Stimulated activated CD8-positive, alpha-beta memory T cell treated with anti-CD3 and anti-CD28 coated beads, Interleukin-7, amount 100 ng/mL, for 48 hours (primary cell): ENCODE results near the gene C13orf46.

Source experiments
- DNase-seq, 2 donors: peaks; one replicate each; pipeline ENCODE4 v3.0.0-alpha.2; 2020; ENCODE audit warnings: low read depth in 1 of 2; ENCODE audit errors: extremely low read depth in 1 of 2

C13orf46 gene

DNA sequence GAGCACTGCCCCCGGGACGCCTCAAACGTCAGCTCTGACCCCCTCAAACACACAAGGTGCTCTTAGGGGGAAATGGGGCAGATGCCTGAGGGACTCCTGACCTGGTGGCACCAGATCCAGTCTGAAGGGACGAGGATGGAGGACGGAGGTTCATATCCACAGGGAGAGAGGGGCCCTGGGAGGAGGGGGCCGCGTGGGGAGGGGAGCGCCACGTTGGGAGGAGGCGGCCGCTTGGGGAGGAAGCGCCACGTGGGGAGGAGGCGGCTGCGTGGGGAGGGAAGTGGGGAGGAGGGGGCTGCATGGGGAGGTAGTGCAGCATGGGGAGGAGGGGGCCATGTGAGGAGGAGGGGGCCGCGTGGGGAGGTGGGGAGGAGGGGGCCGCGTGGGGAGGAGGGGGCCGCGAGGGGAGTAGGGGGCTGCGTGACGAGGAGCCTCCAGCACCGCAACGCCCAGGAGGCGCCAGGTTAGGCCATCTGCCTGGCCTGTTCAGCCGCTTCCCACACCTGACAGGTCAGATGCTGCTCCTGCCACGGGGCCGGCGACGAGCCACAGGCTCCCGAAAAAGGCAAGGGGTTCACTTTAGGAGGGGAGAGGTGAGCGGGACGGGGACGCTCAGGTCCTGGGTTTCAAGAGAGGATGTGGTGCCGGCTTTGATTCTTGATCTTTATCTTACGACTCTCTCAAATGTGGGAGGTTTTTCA lies 36.7 kb upstream of the C13orf46 start:
- no peak for DNase-seq

DNA sequence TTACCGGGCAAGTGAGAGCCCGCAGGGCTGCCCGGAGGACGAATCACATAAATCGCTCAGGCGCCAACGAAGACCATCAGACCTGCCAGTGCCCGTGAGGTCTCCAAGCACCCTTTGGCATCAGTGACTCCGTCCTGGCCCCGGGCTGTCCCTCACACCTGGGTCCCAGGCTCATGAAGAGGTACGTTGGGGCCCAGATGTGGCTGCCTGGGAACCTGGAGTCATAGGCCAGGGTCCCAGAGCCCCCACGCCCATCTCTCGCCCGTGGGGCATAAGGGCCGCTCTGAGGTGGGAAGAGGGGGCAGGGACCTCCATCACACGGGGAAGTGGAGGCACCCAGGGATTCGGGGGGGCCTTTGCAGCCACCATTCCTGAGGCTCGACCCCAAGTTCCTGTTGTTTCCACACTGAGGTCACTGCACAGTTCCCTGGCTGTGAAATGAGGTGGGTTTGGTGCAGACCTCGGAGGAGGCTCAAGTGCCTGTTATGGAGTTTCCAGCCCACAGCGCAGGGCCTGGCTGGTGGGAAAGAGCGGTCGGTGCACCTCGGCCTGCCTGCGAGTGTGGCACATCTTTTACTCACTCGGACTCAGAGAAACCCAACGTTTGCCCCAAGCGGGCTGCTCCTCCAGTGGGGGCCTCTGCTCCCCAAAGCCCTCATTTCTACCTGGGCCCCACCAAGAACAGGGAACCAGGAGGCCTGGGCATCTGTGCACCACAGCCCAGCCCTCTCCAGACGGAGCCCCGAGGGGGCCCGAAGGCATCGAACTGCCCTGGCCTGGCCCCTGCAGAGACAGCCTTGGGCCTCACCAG lies 35.9 kb upstream of the C13orf46 start:
- DNase-seq, result no peak

DNA sequence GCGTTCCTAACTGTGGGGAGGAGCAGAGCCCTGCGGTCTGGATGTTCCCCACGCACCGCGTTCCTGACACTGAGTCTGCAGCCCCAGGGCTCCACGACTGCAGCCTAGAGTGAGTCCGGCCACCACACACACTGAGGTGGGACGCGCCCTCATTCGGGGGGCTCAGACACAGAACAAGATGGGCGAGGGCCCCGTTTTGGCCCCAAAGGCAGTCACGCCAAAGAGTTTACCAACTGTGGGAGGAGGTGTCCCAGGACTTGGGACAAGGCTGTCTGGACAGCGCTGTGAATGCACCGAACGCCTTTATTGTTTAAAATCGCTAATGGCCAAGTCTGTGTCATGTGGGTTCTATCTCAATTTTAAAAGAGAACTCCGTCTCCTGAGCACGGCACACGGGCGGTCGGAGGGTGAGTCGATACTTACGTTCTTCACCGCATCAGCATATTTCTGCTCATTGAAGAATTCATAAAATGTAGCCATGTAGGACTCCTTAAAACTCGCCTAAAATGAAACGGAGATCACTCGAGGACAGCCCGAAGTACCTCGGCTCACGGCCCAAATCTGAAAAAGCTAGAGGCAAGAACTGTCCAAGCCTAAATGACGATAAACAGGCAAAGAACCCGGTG lies 35.2 kb upstream of the C13orf46 start:
- DNase-seq, result no peak

DNA sequence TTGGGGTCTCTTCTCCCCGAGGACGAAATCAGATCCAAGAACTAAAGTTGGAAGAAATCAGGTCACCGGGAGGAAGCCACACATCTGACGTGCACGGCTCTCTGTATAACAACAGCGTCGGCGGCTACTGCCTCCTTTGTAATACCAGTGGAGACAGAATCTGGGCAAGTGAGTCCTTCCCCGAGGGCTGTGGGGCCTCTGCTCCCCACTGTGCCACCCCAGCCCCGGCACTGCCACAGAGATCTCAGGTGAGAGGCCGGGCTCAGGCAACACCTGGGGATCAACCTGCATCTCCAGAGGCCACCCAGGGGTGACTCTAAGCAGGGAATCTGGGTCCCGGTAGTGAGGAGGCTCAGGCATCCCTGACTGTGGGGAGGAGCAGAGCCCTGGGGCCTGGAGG lies 33.7 kb upstream of the C13orf46 start:
- no peak for DNase-seq

DNA sequence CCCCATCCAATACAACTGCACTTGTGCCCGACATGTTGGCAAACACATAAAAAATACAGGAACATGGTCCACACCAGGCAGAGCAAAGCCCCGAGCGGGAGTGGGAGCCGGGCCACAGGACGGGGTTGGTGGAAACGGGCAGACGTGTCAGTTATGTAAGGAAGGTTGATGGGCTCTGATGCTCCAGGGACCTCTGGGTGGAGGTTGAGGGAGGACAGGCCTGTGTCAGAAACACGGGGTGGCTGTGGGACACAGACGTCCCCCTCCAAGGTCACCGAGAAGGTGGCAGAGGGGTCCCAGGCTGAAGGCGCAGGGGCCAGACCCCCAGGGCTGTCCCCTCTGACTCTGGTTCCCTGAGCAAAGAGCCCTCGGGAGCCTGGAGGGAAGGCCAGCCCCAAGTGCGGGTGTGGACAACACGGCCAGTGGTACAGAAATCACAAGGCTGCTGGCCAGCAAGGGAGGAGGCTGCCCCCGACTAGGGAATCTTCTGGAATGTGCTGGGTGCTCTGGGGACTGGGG lies 31.4 kb upstream of the C13orf46 start:
- no peak for DNase-seq

DNA sequence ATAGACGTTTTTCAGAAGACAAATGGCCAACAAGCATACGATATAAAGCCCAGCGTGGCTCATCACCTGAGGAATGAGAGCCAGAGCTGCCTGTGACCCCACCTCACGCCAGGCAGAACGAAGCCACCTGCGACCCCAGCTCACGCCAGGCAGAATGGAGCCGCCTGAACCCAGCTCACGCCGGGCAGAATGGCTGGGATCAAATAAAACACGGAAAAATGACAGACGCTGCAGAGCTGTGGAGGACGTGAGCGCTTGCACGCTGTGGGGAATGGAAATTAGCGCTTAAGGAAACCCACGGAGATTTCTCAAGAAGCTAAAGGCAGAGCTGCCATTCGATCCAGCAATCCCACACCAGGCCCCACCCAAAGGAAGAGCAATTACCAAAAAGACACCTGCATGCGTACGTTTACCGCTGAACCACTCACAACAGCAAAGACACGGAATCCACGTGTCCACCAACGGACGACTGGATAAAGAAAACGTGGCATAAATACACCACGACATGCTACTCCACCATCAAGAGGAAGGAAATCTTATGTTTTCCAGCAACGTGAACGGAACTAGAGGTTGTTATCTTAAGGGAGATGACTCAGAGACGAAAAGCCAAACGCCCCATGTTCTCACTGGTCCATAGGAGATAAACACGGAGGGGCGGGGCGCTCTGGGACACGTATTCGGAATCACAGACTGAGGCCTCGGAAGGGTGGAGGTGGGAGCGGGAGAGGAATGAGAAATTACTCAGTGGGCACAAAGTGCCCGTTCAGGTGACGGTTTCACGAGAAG lies 30.7 kb upstream of the C13orf46 start:
- DNase-seq, result no peak

- DNase-seq, result no peak
These were observed 29.0 kb upstream of the C13orf46 start for GRCh38 chr13:114002771-114003321.

- DNase-seq, result no peak
These were observed 28.2 kb upstream of the C13orf46 start for GRCh38 chr13:114002009-114002544.

DNA sequence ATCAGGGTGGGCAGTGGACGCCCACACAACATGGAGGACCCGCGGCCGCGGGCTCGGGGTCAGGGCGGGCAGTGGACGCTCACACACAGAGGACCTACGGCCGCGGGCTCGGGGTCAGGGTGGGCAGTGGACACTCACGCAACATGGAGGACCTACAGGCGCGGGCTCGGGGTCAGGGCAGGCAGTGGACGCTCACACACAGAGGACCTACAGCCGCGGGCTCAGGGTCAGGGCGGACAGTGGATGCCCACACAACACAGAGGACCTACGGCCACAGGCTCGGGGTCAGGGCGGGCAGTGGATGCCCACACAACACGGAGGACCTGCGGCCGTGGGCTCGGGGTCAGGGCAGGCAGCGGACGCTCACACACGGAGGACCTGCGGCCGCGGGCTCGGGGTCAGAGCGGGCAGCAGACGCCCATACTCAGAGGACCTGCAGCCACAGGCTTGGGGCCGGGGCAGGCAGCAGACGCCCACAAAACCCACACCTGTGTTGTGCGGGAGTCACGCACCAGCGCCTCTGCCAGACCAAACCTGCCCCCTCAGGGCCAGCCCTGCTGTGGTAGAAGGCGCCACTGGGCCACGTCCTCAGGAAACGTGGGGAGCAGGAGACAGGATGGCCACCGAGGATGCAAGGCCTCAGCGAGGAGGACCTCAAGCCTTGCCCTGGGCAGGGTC lies 27.6 kb upstream of the C13orf46 start:
- DNase-seq, result no peak

GRCh38 chr13:114000151-114001040 lies 26.5 kb upstream of the C13orf46 start:
- no peak for DNase-seq

- no peak for DNase-seq
These were observed 25.7 kb upstream of the C13orf46 start for GRCh38 chr13:113999618-113999910.

DNA sequence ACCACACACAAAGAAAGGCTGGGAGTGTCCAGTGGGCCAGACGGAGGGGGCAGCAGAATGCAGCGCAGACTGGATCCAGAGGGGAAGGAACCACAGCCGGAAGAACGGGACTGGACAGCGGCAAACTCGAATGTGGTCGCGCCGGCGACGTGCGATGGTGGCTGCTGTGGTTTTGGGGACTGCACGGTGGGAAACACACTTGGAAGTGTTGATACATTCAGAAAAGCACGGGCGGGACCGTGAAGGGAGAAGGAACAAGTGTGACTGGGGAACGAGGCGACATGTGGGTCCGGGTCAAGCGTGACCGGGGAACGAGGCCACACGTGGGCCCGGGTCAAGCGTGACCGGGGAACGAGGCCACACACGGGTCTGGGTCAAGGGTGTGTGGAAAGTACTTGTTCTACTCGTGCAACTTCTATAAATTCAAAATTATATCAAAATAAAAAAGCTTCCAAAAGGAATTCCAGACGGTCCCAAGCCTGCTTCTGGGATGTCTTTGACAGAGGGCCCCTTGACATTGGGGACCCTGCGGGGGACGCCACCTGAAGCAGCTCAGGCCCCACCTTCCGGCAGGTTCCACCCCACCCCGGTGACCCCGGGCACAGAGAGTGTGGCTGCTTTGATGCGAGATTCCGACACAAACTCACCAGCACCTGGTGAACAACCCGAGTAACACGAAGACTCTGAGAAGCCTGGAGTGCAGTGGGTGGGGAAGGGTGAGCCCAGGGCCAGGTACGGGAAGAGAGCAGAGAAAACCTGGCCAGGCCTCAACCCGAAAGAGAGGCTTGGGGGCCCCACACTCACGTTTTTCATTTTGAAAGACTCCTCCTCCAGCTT lies 25.1 kb upstream of the C13orf46 start:
- no peak for DNase-seq

GRCh38 chr13:113997845-113998751 lies 24.2 kb upstream of the C13orf46 start:
- DNase-seq, result no peak

DNA sequence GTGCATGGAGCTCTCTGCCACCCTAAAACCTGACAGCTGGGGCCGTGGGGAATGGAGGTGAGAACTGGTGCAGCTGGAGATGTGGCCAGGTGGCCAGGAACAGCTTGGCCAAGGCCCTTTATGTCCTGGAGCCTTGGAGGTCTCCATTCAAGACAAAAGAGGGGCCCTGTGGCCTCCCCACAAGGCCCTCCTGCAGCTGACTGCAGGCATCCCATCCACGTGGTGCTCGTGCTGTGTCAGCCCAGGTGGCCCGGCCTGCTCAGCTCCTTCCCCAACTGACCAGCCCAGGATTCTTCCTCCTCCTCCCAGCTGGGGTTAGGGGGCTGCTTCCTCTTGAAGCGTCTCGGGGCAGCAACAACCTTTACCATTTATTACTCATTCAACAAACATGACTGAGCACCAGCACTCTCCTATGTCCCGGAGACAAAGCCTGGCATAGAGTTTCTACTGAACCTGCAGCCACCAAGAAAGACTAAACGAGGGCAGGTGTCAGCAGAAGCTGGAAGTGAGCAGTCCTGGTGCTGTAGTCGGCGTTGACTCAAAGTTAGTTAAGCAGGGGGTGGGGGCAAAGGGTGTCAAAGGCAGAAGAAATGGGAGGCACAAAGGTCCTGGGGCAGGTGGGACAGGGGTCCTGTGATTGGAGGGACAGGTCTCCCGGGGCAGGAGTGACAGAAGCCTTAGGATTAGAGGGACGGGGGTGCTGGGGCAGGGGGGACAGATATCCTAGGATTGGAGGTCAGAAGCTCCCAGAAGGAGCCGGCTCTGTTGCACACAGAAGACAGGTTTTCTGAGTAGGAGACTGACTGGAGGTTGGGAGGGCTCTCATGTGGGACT lies 23.3 kb upstream of the C13orf46 start:
- DNase-seq, result no peak

DNA sequence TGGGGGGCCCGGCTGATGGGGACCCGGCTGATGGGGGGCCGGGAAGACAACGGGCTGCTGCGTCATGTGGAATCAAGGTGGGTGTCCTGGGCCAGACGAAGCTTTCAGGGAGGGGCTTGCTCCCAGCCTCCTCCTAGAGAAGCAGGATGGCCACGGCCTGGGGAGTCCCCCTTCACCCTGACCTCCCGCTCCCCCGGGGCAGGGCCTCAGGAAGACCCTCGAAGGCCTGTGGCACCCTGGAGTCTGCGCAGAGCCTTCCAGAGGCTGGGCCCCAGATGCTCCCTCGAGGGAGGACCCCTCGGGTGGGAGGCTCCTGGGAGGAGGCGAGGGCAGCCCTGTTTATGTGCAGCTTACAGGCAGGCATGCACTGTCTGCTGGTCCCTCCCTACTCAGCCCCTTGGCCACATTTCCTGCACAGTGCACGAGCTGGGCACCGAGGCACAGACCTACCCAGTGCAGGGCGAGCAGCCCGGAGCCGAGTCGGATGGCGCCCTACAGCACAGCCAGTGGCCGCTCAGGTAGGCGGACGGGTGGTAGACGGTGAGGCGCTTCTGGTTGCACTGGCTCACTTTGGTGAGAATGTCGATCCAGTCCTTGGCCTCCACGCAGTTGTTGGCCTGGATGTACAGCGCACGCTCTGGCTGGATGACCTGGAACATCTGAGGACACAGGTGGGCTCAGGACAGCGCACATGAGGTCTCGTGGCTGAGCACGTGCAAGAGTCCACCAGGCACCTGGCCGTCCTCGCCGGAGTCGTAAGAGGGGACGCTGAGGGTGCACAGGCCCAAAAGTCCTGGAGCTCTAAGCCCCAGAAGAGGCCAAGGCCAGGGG lies 22.4 kb upstream of the C13orf46 start:
- DNase-seq, result no peak
